GM18498 (cell line): Measurements from ENCODE around the gene KANSL3.

ENCODE experiments used
- ATAC-seq: cut with Tn5 transposase; IDR thresholded peaks from one replicate; pipeline ENCODE4 v1.9.1; 2021; ENCODE audit warnings: mild to moderate bottlenecking, moderate library complexity; ENCODE audit not compliant: unreplicated experiment

The KANSL3 gene

GRCh38 chr2:96546797-96547196 is 91.3 kb downstream of the KANSL3 start:
- no peak for ATAC-seq

DNA sequence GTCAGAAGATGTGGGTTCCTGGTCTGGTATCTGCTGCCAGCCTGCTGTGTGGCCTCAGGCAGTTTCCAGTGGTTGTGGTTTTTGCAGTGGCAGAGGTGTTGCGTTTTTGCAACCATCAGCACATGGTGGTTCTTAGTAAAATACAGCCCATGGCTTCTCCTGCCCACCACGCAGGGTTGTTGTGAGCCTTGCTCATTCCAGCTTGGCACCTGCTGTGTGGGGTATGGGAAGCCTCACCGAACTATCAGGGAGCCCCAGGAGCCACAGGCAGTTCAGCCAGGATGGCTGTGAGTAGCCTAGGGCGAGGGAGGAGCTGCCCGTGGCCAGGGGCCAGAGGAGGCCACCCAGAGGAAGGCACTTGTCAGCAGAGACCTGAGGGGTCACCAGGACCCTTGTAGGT is 91.8 kb downstream of the KANSL3 start:
- no peak for ATAC-seq
